K562 (cell line): ENCODE results near the gene ADRM1. TPM values are rescaled to one million over a fixed set of nuclear protein-coding genes. Genes with fewer than 3 reads are reported as not detected.

Experiments used
- ATAC-seq: fragments of 200-7000 bp; cut with Tn5 transposase; 3 replicates; pipeline ENCODE4 v1.9.1; 2020; ENCODE audit warnings: moderate library complexity
- BruUV-seq: library from RNA; stranded (reverse); fragments of 400-500 nt; replicated peaks from 2 replicates; lab custom pipeline; 2021; lab: Mats Ljungman, UMichigan
- CTCF ChIA-PET: fragments of 300-600 bp; formaldehyde crosslinking; extraction: SDS; loops from one replicate; lab custom pipeline; 2021; ENCODE audit warnings: low intra/inter-chr PET ratio; lab: Yijun Ruan, JAX
- POLR2A ChIA-PET: fragments of 300-600, 350-650 bp; sonication (Branson Sonifier 250); formaldehyde crosslinking; extraction: SDS; loops from one replicate; lab custom pipeline; 2021; ENCODE audit warnings: antibody characterized with exemption, inconsistent platforms; lab: Yijun Ruan, JAX
- DNase-seq, 4 experiments: peaks; one replicate each; pipeline versions ENCODE4 v3.0.0 to v3.0.0-alpha.2; 2011 to 2018; ENCODE audit warnings: low spot score in 3 of 4, mixed read lengths in 3 of 4; ENCODE audit errors: extremely low read depth in 1 of 4
- FAIRE-seq: peaks from 2 replicates; lab custom pipeline; 2011; peaks lifted over from hg19 to GRCh38; lab: Jason Lieb, UNC
- H2AFZ ChIP-seq: 2 replicates; pipeline ENCODE4 v1.6.0; 2011; ENCODE audit warnings: low read depth, low read length, control low read depth, inconsistent platforms
- H3K27ac ChIP-seq: fragments of 200-600 bp; 3 replicates; pipeline ENCODE4 v1.8.0; 2011; ENCODE audit warnings: low read depth, mild to moderate bottlenecking, control low read depth, inconsistent platforms, low read length, moderate library complexity, mixed read lengths; ENCODE audit errors: extremely low read depth
- H3K27me3 ChIP-seq, 2 experiments: fragments of 300-600 bp in 1 of 2; 2 replicates in 1 of 2; 3 replicates in 1 of 2; pipeline versions ENCODE4 v1.6.0 to v1.8.0; 2011; ENCODE audit warnings: inconsistent platforms in 2 of 2, low read length in 2 of 2, mild to moderate bottlenecking in 1 of 2, mixed read lengths in 1 of 2, moderate library complexity in 1 of 2; ENCODE audit not compliant: control insufficient read depth in 2 of 2, insufficient read depth in 2 of 2
- H3K36me3 ChIP-seq: fragments of 300-600 bp; 3 replicates; pipeline ENCODE4 v1.8.0; 2011; ENCODE audit warnings: mild to moderate bottlenecking, low read length, inconsistent platforms; ENCODE audit not compliant: control insufficient read depth, insufficient read depth
- H3K4me1 ChIP-seq, 2 experiments: fragments of 200-600 bp in 1 of 2; replicated peaks in 1 of 2; 2 replicates in 1 of 2; 3 replicates in 1 of 2; pipeline versions ENCODE4 v1.5.1 to v1.8.0; 2011; ENCODE audit warnings: inconsistent platforms in 2 of 2, low read length in 2 of 2, mild to moderate bottlenecking in 1 of 2, mixed read lengths in 1 of 2, moderate library complexity in 1 of 2; ENCODE audit not compliant: control insufficient read depth in 2 of 2, insufficient read depth in 2 of 2
- H3K4me2 ChIP-seq: 2 replicates; pipeline ENCODE4 v1.6.1; 2011; ENCODE audit warnings: low read length, control low read depth, inconsistent platforms, mixed read lengths; ENCODE audit not compliant: insufficient read depth
- H3K4me3 ChIP-seq: fragments of 200-600 bp; sonication (generic), shearing (Covaris generic); 2 replicates; pipeline ENCODE4 v1.5.1; 2016; ENCODE audit warnings: control low read depth, inconsistent platforms
- H3K79me2 ChIP-seq: fragments of 200-600 bp; 3 replicates; pipeline ENCODE4 v1.8.0; 2011; ENCODE audit warnings: low read length, inconsistent platforms; ENCODE audit not compliant: control insufficient read depth, insufficient read depth
- H3K9ac ChIP-seq, 2 experiments: 2 replicates each; pipeline versions ENCODE4 v1.6.0 to v1.6.1; 2011; ENCODE audit warnings: low read depth in 2 of 2, low read length in 2 of 2, control low read depth in 1 of 2, inconsistent platforms in 1 of 2, mild to moderate bottlenecking in 1 of 2, mixed read lengths in 1 of 2; ENCODE audit not compliant: insufficient read depth in 1 of 2
- H3K9me1 ChIP-seq: one replicate; pipeline ENCODE4 v1.6.0; 2011; ENCODE audit warnings: inconsistent platforms, mild to moderate bottlenecking, low read length, moderate library complexity; ENCODE audit not compliant: control insufficient read depth, insufficient read depth
- H3K9me3 ChIP-seq: replicated peaks from 2 replicates; pipeline ENCODE4 v1.5.1; 2011; ENCODE audit warnings: low read depth, low read length, inconsistent platforms; ENCODE audit not compliant: control insufficient read depth, insufficient read depth
- H4K20me1 ChIP-seq: replicated peaks from 2 replicates; pipeline ENCODE4 v1.6.1; 2011; ENCODE audit warnings: low read length, inconsistent platforms, mixed read lengths; ENCODE audit not compliant: control insufficient read depth, insufficient read depth
- BRCA1 ChIP-seq, 2 experiments: fragments of 450-650 bp in 1 of 2; sonication (generic) in 1 of 2; formaldehyde crosslinking in 1 of 2; IDR thresholded peaks; 2 replicates each; pipeline versions ENCODE4 v1.5.0 to v1.6.1; 2017 to 2020; ENCODE audit warnings: mild to moderate bottlenecking in 1 of 2, missing genetic modification reagents in 1 of 2
- ELF4 ChIP-seq: fragments of 450-650 bp; formaldehyde crosslinking; IDR thresholded peaks from 2 replicates; pipeline ENCODE4 v1.4.0; 2022; ENCODE audit warnings: missing genetic modification characterization
- FOSL1 ChIP-seq: fragments of 200-800 bp; sonication (Bioruptor generic); conservative IDR thresholded peaks from 2 replicates; pipeline ENCODE4 v1.6.1; 2016; ENCODE audit warnings: missing genetic modification characterization, missing compliant biosample characterization
- FOXJ2 ChIP-seq: fragments of 200-800 bp; sonication (Bioruptor generic); IDR thresholded peaks from 2 replicates; pipeline ENCODE4 v1.6.1; 2016; ENCODE audit warnings: missing genetic modification characterization, missing compliant biosample characterization
- HOMEZ ChIP-seq: fragments of 250-450 bp; sonication (Bioruptor Pico); IDR thresholded peaks from 2 replicates; pipeline ENCODE4 v1.4.0; 2020; ENCODE audit warnings: mild to moderate bottlenecking, moderate library complexity
- POLR2G ChIP-seq: fragments of 200-400 bp; formaldehyde crosslinking; IDR thresholded peaks from 2 replicates; pipeline ENCODE4 v1.6.1; 2017; ENCODE audit warnings: low read depth, mild to moderate bottlenecking, antibody characterized with exemption, low read length, moderate library complexity
- SP1 ChIP-seq: sonication (generic); formaldehyde crosslinking; IDR thresholded peaks from 2 replicates; pipeline ENCODE4 v1.8.1; 2022; ENCODE audit warnings: mild to moderate bottlenecking, missing genetic modification reagents
- ZBTB1 ChIP-seq: sonication (generic); formaldehyde crosslinking; IDR thresholded peaks from 2 replicates; pipeline ENCODE4 v1.8.1; 2023; ENCODE audit warnings: missing genetic modification reagents, low read depth, mild to moderate bottlenecking, borderline replicate concordance
- ZNF217 ChIP-seq: sonication (generic); formaldehyde crosslinking; IDR thresholded peaks from 2 replicates; pipeline ENCODE4 v1.8.0; 2022; ENCODE audit warnings: mild to moderate bottlenecking, missing genetic modification reagents
- WGBS: fragments of 100-300 bp; shearing (Covaris generic); methylation state at CpG from one replicate; pipeline ENCODE4 v1.1.6; 2016; ENCODE audit warnings: low coverage, mixed read lengths; ENCODE audit not compliant: insufficient coverage; ENCODE audit errors: missing lambda C conversion rate; 5-methylcytosine and 5-hydroxymethylcytosine counted together
- in situ Hi-C: fragments of 300-500 bp; cut with MboI; formaldehyde crosslinking; loops from 4 replicates; pipeline ENCODE4 v1.15.0; 2018; ENCODE audit warnings: inconsistent platforms, mixed read lengths
- intact Hi-C: fragments of 100-400 bp; cut with micrococcal nuclease; formaldehyde crosslinking; loops from 2 replicates; pipeline ENCODE4 v1.14.2; 2022
- polyA plus RNA-seq, 8 experiments: library from polyadenylated mRNA; depleted of rRNA in 4 of 8; stranded (reverse) in 5 of 8; unstranded in 3 of 8; fragments of >200 nt; fragmentation: Nextera tagmentation in 2 of 8; fragmentation: Illumina TruSeq in 1 of 8; extraction: Ambion mirVana in 2 of 8; extraction: Trizol in 1 of 8; gene quantifications; 2 replicates each; pipeline versions ENCODE4 v1.2.1 to v1.2.3, GENCODE V29; 2011 to 2014; ENCODE audit warnings: inconsistent platforms in 1 of 8, missing spikeins in 1 of 8
- total RNA-seq, 7 experiments: library from RNA; depleted of rRNA in 6 of 7; stranded (reverse); fragments of >200 nt in 6 of 7; fragmentation: Illumina TruSeq in 2 of 7; extraction: Trizol in 2 of 7; gene quantifications; 2 replicates each; pipeline versions ENCODE4 v1.2.1 to v1.2.3, GENCODE V29; 2011 to 2021; ENCODE audit warnings: low replicate concordance in 1 of 7

The ADRM1 gene
- total and polyA plus RNA-seq, 9 of the 15 experiments (the other 6 are each of a cell fraction or from before 2014, with no cell fraction given), result 5.0 to 223 (median 67.4) TPM

DNA sequence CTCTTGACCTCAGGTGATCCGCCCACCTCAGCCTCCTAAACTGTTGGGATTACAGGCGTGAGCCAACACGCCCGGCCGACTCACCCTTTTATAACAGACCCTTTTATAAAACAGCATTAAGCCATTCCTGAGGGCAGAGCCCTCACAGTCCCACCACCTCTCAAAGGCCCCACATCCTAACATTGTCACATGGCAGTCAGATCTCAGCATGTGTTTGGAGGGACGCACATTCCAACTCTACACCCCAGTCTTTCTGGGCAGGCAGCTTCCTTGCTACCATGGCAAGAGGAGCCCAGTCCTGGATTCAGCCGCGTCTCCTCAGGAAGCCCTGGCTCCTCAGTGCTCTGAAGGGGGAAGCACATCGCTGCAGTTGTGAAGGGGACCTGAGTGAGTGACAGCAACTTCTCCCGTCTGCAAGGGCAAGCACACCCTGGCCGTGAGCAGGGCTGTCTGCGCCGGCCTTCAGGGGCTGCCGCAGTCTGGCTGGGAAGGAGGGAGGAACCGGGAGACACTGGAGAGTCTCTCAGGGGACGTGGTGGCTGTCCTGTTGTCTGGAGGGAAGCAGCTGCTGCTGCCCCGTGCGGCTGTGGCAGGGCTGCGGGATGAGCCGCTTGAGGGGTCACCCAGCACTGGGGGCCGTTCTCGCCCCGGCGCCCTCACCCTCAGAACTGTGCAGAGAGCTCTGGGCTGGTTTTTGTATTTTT is 48.6 kb upstream of the ADRM1 start (continued):
- no peak for TF ChIP-seq BRCA1 (IDR thresholded peaks at IDR 0.05)
- TF ChIP-seq BRCA1 (CRISPR knock-in tag; IDR thresholded peaks at IDR 0.05), result no peak
- TF ChIP-seq ZNF217 (CRISPR knock-in tag), result no peak
- no peak for TF ChIP-seq SP1 (CRISPR knock-in tag)
- TF ChIP-seq POLR2G, result no peak
- TF ChIP-seq FOSL1 (tag), result no peak
- no peak for TF ChIP-seq HOMEZ
- no peak for TF ChIP-seq ZBTB1 (CRISPR knock-in tag)
- TF ChIP-seq ELF4 (CRISPR knock-in tag), result no peak
- no peak for TF ChIP-seq FOXJ2 (tag)
- TF ChIP-seq, all 486 proteins: peak for 0

DNA sequence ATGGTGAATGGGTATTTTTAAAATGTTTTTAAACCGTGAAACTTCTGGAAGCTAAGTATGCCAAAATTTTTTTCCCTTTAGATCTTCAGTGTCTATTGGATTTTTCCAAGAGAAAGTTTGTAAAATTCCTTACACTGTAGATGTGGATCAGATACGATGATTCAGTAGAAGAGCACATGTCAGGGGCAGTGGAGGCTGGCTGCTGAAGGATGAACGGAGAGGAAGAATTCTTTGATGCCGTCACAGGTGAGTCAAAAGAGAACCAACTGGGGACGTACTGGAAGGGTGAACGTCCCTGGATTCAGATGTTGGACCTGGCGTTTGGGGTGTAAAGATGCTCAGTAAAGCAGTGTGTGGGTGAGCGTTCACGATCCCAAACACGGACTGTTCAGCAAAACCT is 46.8 kb upstream of the ADRM1 start:
- Histone ChIP-seq H3K36me3 (peaks cover 19% of the 10 kb centered on the region; the same call in 2 of the 3 replicates), H3K4me1 (peaks cover 0 to 13% of the 10 kb centered on the region in 2 experiments; a peak in 2 of 5 replicates), H3K9me3 (no peaks in the 10 kb centered on the region), H3K4me2 (no peak overlapping the region), H3K27me3 (no peaks in the 10 kb centered on the region), H4K20me1 (peaks cover 25% of the 10 kb centered on the region), H2AFZ (no peak overlapping the region), H3K79me2 (peaks cover 12% of the 10 kb centered on the region; the same call in 2 of the 3 replicates), H3K4me3 (no peak overlapping the region), H3K9ac (no peak overlapping the region), H3K27ac (no peak overlapping the region), H3K9me1 (no peaks in the 10 kb centered on the region)
- ATAC-seq (no peak), FAIRE-seq (no peak), DNase-seq (no peak)
- WGBS, result 70% methylated on average over 10 of the region's 10 CpGs
- no TSS peak for BruUV-seq
- ChIA-PET CTCF (no interaction called here), POLR2A (interaction anchor here (1.1 kb wide), 1 partner anchor 9 kb away, joined by 4 read pairs; no protein-coding TSS in a partner anchor)
- in situ Hi-C loops, result no loop called here
- intact Hi-C loops, result no loop called here
